Suprapubic skin (tissue), 4 donors: Measurements from ENCODE around the gene CNOT11. TPM values are rescaled to one million over a fixed set of nuclear protein-coding genes. Genes with fewer than 3 reads are reported as not detected.

Experiments
- DNase-seq, 2 donors: peaks; one replicate each; pipeline ENCODE4 v3.0.0-alpha.2; 2019; ENCODE audit warnings: low spot score in 2 of 2
- H3K27ac ChIP-seq: fragments of 200-600 bp; sonication (generic); one replicate; pipeline ENCODE4 v1.5.1; 2019
- H3K27me3 ChIP-seq: fragments of 200-600 bp; sonication (generic); one replicate; pipeline ENCODE4 v1.5.1; 2019
- H3K36me3 ChIP-seq: fragments of 200-600 bp; sonication (generic); one replicate; pipeline ENCODE4 v1.5.1; 2019
- H3K4me1 ChIP-seq: fragments of 200-600 bp; sonication (generic); one replicate; pipeline ENCODE4 v1.5.1; 2019
- H3K4me3 ChIP-seq: fragments of 200-600 bp; sonication (generic); one replicate; pipeline ENCODE4 v1.5.1; 2019; ENCODE audit warnings: mild to moderate bottlenecking
- H3K9me3 ChIP-seq: fragments of 200-600 bp; sonication (generic); one replicate; pipeline ENCODE4 v1.5.1; 2019
- EP300 ChIP-seq: sonication (generic); formaldehyde crosslinking; IDR thresholded peaks from one replicate; pipeline ENCODE4 v1.6.1; 2017; ENCODE audit warnings: antibody characterized with exemption
- POLR2A ChIP-seq, 2 donors: fragments of 450-650 bp; IDR thresholded peaks; one replicate each; pipeline ENCODE4 v1.6.1; 2017; ENCODE audit warnings: antibody characterized with exemption in 2 of 2, mild to moderate bottlenecking in 2 of 2, moderate library complexity in 2 of 2
- POLR2AphosphoS5 ChIP-seq, 3 donors: sonication (generic); formaldehyde crosslinking; IDR thresholded peaks; one replicate each; pipeline ENCODE4 v1.6.1; 2017; ENCODE audit warnings: antibody characterized with exemption in 3 of 3
- WGBS: methylation state at CpG from one replicate; pipeline ENCODE4 v1.1.5; 2018; 5-methylcytosine and 5-hydroxymethylcytosine counted together
- total RNA-seq, 4 donors: library from RNA; depleted of rRNA; stranded (reverse); fragments of >200 nt; gene quantifications; one replicate each; pipeline ENCODE4 v1.1.0, GENCODE V29; 2016
- TF ChIP-seq, protein P1 (sequence below), 2 donors: fragments of 200-600 bp in 1 of 2; fragments of 450-650 bp in 1 of 2; sonication (generic) in 1 of 2; IDR thresholded peaks; one replicate each; pipeline ENCODE4 v1.5.1; 2016 to 2019; ENCODE audit warnings: antibody characterized with exemption in 2 of 2, mild to moderate bottlenecking in 1 of 2, moderate library complexity in 1 of 2

Gene CNOT11
- total RNA-seq, 4 donors from 2014 or later, result 24.9 to 32.7 (median 28.6) TPM

DNA sequence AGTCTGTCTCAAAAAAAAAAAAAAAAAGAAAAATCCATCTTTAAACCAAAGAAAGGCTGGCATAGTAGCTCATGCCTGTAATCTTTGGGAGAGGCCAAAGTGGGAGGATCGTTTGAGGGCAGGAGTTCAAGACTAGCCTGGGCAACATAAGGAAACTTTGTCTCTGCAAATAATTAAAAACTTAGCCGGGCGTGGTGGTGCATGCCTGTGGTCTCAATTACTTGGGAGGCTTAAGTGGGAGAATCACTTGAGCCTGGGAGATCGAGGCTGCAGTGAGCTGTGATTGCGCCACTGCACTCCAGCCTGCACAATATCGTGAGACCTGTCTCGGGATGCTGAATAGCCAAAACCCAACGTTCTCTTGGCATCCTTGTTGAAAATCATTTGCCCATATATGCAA is 6.1 kb downstream of the CNOT11 start:
- Histone ChIP-seq H3K27ac (no peak overlapping the region), H3K4me3 (no peak overlapping the region), H3K36me3 (peaks cover 27% of the 10 kb centered on the region), H3K9me3 (no peaks in the 10 kb centered on the region), H3K27me3 (no peaks in the 10 kb centered on the region), H3K4me1 (peaks cover 32% of the 10 kb centered on the region)
- TF ChIP-seq POLR2A (IDR thresholded peaks at IDR 0.05) (no peak), POLR2AphosphoS5 (IDR thresholded peaks at IDR 0.05) (no peak), EP300 (no peak)
- TF ChIP-seq, protein P1, sequence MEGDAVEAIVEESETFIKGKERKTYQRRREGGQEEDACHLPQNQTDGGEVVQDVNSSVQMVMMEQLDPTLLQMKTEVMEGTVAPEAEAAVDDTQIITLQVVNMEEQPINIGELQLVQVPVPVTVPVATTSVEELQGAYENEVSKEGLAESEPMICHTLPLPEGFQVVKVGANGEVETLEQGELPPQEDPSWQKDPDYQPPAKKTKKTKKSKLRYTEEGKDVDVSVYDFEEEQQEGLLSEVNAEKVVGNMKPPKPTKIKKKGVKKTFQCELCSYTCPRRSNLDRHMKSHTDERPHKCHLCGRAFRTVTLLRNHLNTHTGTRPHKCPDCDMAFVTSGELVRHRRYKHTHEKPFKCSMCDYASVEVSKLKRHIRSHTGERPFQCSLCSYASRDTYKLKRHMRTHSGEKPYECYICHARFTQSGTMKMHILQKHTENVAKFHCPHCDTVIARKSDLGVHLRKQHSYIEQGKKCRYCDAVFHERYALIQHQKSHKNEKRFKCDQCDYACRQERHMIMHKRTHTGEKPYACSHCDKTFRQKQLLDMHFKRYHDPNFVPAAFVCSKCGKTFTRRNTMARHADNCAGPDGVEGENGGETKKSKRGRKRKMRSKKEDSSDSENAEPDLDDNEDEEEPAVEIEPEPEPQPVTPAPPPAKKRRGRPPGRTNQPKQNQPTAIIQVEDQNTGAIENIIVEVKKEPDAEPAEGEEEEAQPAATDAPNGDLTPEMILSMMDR (IDR thresholded peaks at IDR 0.05), result no peak
- WGBS, result 93% methylated on average over 8 of the region's 8 CpGs
- no peak for DNase-seq

DNA sequence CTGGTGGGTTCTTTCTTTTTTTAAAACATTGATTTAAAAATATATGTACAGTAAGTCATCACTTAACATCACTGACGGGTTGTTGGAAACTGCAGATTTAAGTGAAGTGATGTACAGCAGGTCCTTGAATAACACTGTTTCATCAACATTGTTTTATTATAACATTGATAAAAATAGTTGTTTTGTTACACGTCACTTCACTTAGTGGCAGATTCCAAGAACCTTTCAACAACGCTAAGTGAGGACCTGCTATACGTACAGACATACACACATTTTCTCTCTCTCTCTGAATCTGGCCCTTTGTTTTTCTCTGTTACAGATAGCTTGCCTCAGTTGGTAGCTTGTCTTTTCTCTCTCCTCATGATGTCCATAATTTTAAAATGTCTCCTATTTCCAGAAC is 9.5 kb downstream of the CNOT11 start:
- no peak for DNase-seq
- no peaks in the 10 kb centered on the region for H3K9me3 ChIP-seq
- TF ChIP-seq EP300 (no peak), POLR2AphosphoS5 (IDR thresholded peaks at IDR 0.05) (no peak), POLR2A (IDR thresholded peaks at IDR 0.05) (no peak)
- TF ChIP-seq, protein P1 (IDR thresholded peaks at IDR 0.05), result no peak
- H3K27me3 ChIP-seq, result no peaks in the 10 kb centered on the region
- peaks cover under 1% of the 10 kb centered on the region for H3K4me1 ChIP-seq
- H3K4me3 ChIP-seq, result no peak overlapping the region
- no peak overlapping the region for H3K27ac ChIP-seq
- 95% methylated on average over 4 of the region's 4 CpGs for WGBS
- peaks cover 54% of the 10 kb centered on the region for H3K36me3 ChIP-seq

DNA sequence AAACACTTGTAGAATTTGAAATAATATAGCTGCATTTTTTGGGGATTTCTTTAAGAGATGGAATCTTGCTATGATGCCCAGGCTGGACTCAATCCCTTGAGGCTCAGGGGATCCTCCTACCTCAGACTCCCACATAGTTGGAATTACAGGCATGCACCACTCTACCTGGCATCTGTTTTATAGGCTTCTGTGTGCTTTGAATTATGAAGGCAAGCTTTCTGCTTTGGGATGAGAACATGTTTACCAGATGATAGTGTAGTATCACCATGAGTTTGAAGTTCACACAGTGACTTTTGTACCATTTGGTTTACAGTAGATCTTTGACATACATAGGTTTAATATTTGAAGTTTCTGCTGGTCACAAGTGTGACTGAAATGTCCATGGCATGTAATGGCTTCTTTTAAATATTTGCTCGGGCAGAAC is 10.7 kb downstream of the CNOT11 start:
- WGBS, result 95% methylated on average over 1 of the region's 1 CpG

DNA sequence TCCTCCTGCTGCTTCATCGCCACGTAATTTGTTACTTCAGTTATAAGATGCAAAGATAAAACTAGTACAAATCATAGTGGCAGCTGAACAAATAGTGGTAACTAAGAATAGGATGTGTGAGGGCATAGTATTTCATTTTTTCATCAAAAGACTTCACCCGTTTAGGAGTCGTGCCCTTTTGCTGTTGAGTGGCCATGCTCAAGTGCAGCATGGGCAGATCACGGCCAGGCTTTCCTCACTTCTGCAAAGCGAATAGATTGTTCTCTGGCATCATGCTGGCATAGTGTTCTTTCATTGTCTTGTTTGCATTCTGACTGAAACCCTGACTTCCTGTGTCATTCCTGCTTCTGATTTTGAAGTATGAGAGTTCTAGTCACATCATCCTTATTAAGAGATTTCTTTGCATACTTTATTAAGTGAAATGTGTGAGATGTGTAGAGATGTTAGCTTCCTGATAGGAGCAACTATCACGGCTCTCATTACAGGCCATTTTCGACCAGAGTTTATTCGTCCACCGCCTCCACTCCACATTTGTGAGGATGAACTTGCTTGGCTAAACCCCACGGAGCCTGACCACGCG is 11.8 kb downstream of the CNOT11 start:
- WGBS, result 92% methylated on average over 13 of the region's 13 CpGs
- H3K36me3 ChIP-seq, result peaks cover 66% of the 10 kb centered on the region

More for the DNA sequence above, 10.7 kb downstream of the CNOT11 start:
- no peak for TF ChIP-seq EP300
- no peak for TF ChIP-seq POLR2AphosphoS5 (IDR thresholded peaks at IDR 0.05)
- TF ChIP-seq POLR2A (IDR thresholded peaks at IDR 0.05), result no peak
- TF ChIP-seq, protein P1 (IDR thresholded peaks at IDR 0.05), result no peak
- Histone ChIP-seq H3K36me3 (peaks cover 66% of the 10 kb centered on the region), H3K4me3 (no peak overlapping the region), H3K27ac (no peak overlapping the region), H3K27me3 (no peaks in the 10 kb centered on the region), H3K9me3 (no peaks in the 10 kb centered on the region), H3K4me1 (no peaks in the 10 kb centered on the region)
- no peak for DNase-seq

DNA sequence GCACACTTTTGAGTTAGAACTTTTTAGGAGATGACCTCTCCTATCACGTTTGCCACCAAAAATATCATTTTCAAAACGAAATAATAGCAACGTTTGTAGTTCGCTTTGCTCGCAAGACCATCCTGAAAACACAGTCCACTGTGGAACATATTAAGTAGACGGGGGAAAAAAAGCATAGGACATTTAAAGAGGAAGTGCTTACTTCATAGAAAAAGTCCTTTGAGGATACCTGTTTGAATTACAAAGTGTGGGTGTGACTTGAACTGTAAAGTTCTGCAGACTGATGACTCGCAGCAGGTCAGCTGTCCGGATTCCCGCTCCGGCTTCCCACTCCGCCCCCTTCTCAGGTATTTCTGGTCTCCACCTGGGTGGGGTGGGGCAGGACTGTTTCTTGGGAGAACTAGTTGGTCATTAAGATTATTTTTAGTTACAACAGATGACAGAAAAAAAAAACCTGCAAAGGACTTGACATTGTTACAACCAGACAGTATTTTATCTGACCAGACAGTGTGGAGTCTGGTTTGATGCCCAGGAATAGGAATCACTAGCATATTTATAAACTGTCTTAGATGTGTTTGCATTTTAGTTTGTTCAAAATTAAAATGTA is 13.3 kb downstream of the CNOT11 start:
- no peaks in the 10 kb centered on the region for H3K4me1 ChIP-seq
- TF ChIP-seq, protein P1 (IDR thresholded peaks at IDR 0.05), result no peak
- TF ChIP-seq POLR2A (IDR thresholded peaks at IDR 0.05) (no peak), POLR2AphosphoS5 (IDR thresholded peaks at IDR 0.05) (no peak), EP300 (no peak)
- no peak overlapping the region for H3K27ac ChIP-seq
- H3K36me3 ChIP-seq, result peaks cover 80% of the 10 kb centered on the region
- DNase-seq, result no peak
- no peaks in the 10 kb centered on the region for H3K27me3 ChIP-seq
- H3K9me3 ChIP-seq, result no peaks in the 10 kb centered on the region
- WGBS, result 69% methylated on average over 11 of the region's 11 CpGs
- H3K4me3 ChIP-seq, result no peak overlapping the region

More for the DNA sequence above, 11.8 kb downstream of the CNOT11 start:
- Histone ChIP-seq H3K27me3 (no peaks in the 10 kb centered on the region), H3K4me3 (no peak overlapping the region), H3K4me1 (no peaks in the 10 kb centered on the region), H3K27ac (no peak overlapping the region), H3K9me3 (no peaks in the 10 kb centered on the region)
- TF ChIP-seq EP300 (no peak), POLR2AphosphoS5 (IDR thresholded peaks at IDR 0.05) (no peak), POLR2A (IDR thresholded peaks at IDR 0.05) (no peak)
- TF ChIP-seq, protein P1 (IDR thresholded peaks at IDR 0.05), result no peak
- no peak for DNase-seq
